CD4-positive, alpha-beta T cell treated with Interleukin-17A for 4 hours (primary cell): ENCODE data around the gene MYMX.
"Not testable (repeated sequence)": the region's sequence is repeated elsewhere in the genome, so short reads cannot be mapped to it uniquely, and the experiment has no call there.

Experiments
- DNase-seq: peaks from one replicate; pipeline ENCODE4 v3.0.0-alpha.2; 2020; ENCODE audit warnings: mixed read lengths

MYMX gene

GRCh38 chr6:44188819-44189218 lies 27.9 kb upstream of the MYMX start:
- no peak for DNase-seq

- no peak for DNase-seq
Observed at GRCh38 chr6:44189257-44189656, 27.5 kb upstream of the MYMX start.

- DNase-seq, result no peak
Observed at GRCh38 chr6:44190715-44191114, 26.0 kb upstream of the MYMX start.

DNA sequence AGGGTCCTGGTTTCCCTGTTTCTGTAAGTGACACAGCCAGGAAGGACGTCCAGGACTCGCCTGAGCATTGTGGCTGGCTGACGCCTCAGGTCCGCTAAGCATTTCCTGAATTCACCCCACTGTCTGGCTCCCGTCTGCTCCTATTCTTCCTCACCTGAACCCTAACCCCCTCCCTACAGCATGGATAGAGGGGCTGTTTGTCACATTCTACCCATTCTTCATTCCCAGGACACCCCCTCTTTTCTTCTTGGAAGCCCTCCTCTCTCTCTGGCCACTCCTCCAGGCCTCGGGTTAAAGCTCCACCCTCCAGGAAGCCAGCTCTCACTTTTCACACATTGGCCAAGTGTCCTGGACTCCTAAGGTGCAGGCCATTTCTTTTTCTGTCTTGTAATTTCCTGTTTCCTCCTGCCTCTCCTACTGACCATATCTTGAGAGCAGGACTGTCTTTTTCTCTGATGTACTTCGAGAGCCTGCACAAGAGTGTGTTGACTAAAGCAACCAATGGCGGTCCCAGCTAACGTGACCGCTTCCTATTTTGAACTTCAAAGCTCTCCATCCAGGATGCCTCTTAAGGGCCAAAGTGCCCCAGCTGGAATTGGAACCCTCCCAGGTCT lies 24.2 kb upstream of the MYMX start:
- no peak for DNase-seq

GRCh38 chr6:44193307-44193910 lies 23.3 kb upstream of the MYMX start:
- no peak for DNase-seq

DNA sequence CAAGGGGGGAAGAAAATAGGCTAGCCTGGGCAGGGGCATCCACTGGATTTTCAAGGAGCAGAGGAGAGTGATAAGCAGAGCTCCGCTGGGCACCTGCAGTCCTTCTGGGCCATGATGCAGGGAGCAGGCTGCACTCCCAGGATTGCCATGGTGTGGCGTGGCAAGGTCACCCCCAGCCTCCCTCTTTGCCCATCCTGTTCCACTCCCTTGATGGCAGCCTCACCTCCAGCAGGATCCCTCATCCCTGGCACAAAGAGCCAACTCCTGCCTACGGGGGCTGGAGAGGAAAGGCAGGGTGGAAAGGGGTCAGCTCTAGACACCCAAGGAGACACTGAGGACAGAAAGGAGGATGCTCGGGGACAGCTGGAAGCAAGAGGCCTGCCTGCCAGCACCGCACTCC lies 22.4 kb upstream of the MYMX start:
- DNase-seq, result no peak

- not testable (repeated sequence) for DNase-seq
Observed at GRCh38 chr6:44196351-44196750, 20.4 kb upstream of the MYMX start.

GRCh38 chr6:44198684-44199083 lies 18.0 kb upstream of the MYMX start:
- DNase-seq, result no peak

DNA sequence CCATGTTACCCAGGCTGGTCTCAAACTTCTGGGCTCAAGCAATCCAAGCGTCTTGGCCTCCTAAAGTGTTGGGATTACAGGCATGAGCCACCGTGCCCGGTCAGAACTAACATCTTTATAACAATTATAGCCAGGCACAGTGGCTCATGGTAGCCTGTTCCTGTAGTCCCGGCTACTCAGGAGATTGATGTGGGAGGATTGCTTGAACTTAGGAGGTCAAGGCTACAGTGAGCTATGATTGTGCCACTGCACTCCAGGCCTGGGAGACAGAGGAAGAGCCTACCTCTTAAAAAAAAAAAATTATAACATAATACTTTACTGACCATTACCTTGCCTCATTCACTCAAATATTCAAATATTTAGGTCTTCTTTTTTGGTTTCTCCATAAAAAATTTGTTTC lies 16.8 kb upstream of the MYMX start:
- no peak for DNase-seq

- no peak for DNase-seq
Observed at GRCh38 chr6:44201200-44201599, 15.5 kb upstream of the MYMX start.

- no peak for DNase-seq
Observed at GRCh38 chr6:44201638-44202303, 15.0 kb upstream of the MYMX start.

GRCh38 chr6:44202332-44202971 lies 14.3 kb upstream of the MYMX start:
- DNase-seq, result no peak

- no peak for DNase-seq
Observed at GRCh38 chr6:44202972-44203750, 13.6 kb upstream of the MYMX start.

DNA sequence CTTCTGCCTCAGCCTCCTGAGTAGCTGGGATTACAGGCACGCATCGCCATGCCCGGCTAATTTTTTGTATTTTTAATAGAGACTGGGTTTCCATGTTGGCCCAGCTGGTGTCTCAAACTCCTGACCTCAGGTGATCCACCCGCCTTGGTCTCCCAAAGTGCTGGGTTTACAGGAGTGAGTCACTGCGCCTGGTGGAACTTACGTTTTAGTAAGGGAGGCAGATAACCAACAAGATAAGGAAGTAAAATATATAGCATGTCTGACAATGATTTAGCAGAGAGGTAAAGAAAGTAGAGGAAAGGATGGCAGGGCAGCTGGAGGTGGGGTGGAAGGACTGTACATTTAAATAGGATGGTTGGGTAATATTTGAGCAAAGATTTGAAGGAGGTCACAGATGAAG lies 12.8 kb upstream of the MYMX start:
- no peak for DNase-seq

DNA sequence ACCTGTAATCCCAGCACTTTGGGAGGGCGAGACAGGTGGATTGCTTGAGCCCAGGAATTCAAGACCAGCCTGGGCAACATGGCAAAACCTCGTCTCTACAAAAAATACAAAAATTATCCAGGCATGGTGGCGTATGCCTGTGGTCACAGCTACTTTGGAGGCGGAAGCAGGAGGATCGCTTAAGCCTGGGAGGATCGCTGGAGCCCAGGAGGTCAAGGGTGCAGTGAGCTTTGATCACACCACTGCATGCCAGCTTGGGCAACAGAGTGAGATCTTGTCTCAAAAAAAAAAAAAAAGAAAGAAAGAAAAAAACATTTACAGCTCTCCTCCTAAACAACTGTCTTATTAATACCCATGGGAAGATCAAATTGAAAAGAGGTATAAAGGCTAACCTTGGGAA lies 8.8 kb upstream of the MYMX start:
- DNase-seq, result no peak

- no peak for DNase-seq
Observed at GRCh38 chr6:44211284-44211683, 5.4 kb upstream of the MYMX start.

DNA sequence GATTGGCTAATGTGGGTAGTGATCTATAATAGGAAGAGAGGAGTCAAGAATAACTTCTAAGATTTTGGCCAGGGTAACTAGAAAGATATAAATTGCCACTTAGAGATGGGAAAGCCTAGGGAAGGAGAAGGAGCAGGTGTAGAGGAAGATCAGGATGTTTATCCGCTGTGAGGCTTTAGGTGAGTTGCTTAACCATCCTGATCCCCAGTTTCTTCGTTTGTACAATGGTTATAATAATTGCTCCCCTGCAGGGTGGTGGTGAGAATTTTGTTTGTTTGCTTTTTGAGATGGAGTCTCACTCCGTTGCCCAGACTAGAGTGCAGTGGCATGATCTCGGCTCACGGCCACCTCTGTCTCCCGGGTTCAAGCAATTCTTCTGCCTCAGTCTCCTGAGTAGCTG lies 2.4 kb upstream of the MYMX start:
- no peak for DNase-seq

- DNase-seq, result no peak
Observed at GRCh38 chr6:44217332-44218143, 812 bp downstream of the MYMX start.

GRCh38 chr6:44219053-44219814 lies 2.5 kb downstream of the MYMX start:
- DNase-seq, result peak; percentile 19

- DNase-seq, result no peak
Observed at GRCh38 chr6:44219815-44220784, 3.4 kb downstream of the MYMX start.
